GM18873 (cell line): ENCODE results near the gene SLC39A8.
"Not testable (repeated sequence)": the region's sequence is repeated elsewhere in the genome, so short reads cannot be mapped to it uniquely, and the experiment has no call there.

Experiments
- ATAC-seq: cut with Tn5 transposase; IDR thresholded peaks from one replicate; pipeline ENCODE4 v1.9.1; 2021; ENCODE audit warnings: mild to moderate bottlenecking, moderate library complexity, moderate number of reproducible peaks; ENCODE audit not compliant: unreplicated experiment, low FRiP score

The SLC39A8 gene

DNA sequence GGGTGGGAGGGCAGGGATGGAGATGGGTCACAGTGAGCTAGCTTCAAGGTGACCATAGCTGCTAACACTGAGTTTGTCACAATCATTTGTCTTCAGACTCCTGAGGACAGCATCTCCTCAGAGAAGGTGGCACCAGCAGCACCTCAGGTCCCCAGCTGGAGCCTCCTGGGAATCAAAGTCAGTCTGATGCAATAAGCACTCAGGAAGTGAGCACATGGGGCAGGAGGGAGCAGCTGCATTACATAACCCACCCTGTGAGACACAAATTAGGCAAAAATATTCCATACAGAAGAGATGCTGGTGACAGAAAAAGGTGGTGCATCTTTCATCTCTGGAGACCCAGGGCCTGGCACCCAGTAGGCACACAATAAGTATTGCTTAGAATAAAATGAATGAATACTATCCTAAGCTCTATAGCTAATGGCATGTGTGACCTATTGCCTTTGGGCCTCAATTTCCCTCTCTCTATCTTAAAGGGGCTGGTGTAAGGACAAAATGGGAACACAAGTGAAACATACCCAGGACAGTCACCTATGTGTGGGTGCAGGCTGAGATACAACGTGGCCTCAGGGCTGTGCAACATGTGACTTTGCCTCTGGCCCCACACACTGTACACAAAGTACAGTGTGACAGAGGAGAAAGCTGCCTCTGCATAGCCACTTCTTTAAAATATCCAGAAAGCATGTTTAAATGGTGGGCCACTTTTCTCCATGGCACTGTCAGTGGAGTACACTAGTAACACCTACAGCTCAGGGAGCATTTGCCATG, 37.1 kb downstream of the SLC39A8 start:
- ATAC-seq, result no peak

- no peak for ATAC-seq
These were observed 39.6 kb downstream of the SLC39A8 start for GRCh38 chr4:102305666-102306065.

GRCh38 chr4:102302762-102303161, 42.5 kb downstream of the SLC39A8 start:
- no peak for ATAC-seq

GRCh38 chr4:102301167-102301566, 44.1 kb downstream of the SLC39A8 start:
- ATAC-seq, result no peak

- peak; percentile 87 for ATAC-seq
These were observed 45.8 kb downstream of the SLC39A8 start for GRCh38 chr4:102299354-102300107.

DNA sequence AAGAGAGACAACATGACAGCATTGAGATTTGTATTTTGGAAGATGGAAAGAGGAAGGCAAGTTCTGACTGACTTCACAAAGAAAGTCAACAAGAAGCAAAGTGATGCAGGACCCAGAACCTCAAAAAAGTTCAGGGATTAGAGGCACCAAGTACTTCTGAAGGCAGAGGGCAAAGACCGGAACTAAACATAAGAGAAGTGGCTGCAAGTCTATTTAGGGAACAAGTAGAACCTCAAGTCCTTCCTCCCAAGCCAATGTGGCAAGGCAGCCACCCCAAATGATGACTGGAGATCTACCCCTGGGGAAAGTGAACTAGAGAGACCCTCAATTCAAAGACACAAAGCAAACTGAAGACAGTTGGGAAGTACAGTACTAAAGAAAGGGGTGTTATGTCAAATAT, 46.6 kb downstream of the SLC39A8 start:
- ATAC-seq, result no peak

- no peak for ATAC-seq
These were observed 50.0 kb downstream of the SLC39A8 start for GRCh38 chr4:102295153-102295862.

DNA sequence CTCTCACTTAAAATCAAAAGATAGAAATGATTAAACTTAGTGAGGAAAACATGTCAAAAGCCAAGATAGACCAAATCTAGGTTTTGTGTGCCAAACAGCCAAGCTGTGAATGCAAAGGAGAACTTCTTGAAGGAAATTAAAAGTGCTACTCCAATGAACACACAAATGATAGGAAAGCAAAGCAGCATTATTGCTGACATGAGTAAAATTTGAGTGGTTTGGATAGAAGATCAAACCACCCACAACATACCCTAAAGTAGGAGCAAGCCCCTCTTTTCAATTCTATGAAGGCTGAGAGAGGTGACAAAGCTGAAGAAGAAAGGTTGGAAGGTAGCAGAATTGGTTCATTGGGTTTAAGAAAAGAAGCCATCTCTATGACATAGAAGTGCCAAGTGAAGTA, 56.8 kb downstream of the SLC39A8 start:
- ATAC-seq, result no peak

GRCh38 chr4:102285831-102286230, 59.5 kb downstream of the SLC39A8 start:
- ATAC-seq, result no peak

DNA sequence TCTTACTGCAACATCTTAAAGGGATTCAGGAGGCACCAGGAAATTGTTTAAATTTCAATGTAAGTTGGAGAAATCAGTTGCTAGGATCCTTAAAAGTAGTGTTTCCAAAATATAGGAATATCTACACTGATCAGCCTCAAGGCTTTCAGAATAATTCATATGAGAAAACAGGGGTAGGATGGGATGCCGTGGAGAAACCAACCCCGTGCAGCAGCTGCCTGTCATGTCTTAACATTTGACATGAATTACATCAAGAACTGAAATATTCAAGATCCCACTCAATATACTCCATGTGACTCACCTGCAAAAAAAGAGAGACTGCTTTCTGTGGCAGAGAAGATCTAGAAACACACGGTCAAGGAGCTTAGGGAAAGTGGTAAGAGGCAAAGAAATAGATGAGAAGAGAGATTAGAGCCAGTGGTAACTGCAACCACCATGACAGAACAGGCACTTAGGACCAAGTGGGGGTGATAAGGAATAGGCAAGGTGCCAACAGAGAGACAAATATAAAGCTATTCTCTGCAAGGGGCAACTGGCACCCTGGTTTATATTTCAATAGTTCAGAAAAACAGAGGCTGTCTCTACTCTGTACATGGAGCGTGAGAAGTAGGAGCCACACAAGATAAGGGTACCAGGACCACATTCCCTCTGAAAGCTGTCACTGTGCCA, 64.0 kb downstream of the SLC39A8 start:
- ATAC-seq, result no peak

GRCh38 chr4:102273317-102273716, 72.0 kb downstream of the SLC39A8 start:
- not testable (repeated sequence) for ATAC-seq

DNA sequence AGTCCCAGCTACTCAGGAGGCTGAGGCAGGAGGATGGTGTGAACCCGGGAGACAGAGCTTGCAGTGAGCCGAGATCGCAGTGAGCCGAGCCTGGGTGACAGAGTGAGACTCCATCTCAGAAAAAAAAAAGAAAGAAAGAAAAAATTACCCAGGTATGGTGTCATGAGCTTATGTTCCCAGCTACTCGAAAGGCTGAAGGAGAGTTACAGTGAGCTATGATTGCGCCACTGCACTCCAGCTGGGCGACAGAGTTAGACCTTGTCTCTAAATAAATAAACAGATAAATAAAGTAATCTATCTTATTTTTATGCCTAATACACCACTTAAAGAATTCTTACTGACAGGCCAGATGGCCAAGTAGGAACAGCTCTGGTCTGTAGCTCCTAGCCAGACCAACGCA, 73.0 kb downstream of the SLC39A8 start:
- ATAC-seq, result no peak

- no peak for ATAC-seq
These were observed 76.9 kb downstream of the SLC39A8 start for GRCh38 chr4:102268355-102268754.

GRCh38 chr4:102263024-102263787, 82.1 kb downstream of the SLC39A8 start:
- peak; percentile 85 for ATAC-seq

DNA sequence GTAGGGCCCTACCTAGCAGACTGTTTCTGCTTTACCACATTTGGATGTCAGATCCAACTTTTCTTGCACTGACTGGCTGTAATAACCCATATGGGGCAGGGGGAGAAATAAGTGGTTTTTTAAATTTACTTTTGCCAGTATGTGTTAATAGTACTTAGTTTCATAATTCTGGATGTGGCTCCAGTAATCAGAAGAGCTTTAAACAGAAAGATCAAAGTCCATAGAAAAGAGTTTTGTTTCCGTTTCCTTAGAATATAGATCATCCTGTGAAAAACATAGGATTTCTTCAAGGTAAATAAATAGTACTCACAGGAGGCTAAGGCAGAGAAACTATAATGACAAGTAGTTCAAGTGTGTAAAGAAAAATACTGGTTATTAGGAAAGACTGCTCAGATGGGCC, 85.6 kb downstream of the SLC39A8 start:
- ATAC-seq, result no peak

DNA sequence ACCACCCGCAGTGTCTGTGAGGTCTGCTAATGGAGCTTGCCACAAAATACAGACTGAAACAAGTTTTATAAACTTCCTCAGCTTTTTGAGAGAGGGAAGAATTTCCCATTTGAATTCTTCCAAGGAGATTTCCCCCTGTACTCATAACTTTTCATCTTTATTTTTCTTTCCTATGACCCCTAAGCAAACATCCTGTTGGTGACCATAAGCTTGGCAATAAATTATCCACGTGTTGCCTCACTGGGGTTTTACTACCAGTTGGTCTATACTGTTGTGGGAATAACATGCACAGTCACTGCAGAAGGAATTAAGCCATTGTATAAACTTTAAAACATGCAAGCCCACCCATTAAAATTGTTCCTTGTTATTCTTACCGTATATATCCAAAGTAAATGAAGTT, 86.2 kb downstream of the SLC39A8 start:
- ATAC-seq, result no peak

DNA sequence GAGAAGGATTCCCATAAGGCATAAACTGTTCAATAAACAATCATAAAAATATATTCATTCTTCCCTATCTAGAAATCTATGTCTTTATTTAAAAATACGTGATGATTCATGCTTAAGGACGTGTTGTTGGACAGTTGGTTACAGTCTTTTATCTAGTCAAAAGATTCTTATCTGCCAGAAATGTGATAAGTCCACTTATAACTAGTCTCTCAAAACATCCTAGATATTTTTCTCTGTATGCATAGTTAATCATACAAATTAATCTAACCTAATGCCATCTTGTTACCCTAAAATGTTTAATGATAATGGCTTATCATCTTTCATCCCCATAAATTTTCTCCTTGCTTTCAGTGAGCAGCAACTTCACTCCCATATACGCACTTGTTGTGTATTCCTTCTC, 89.0 kb downstream of the SLC39A8 start:
- ATAC-seq, result no peak

DNA sequence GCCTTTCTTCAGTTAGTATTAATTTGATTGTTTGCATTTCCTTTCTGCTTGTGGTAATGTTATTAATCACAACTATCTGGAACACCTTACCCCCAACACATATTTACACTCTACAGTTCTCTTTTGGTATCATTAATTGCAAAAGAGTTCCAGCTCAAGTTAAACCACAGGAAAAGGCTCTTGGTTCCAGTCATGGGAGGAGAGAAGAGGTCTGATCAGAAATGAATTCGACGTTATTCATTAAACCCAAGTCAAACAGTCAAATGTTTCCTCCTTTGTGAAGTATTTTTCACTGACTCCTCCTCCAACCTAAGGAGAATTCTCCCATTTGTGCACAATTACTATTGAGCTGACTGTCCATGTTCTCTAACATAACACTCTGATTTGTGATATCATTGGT, 91.4 kb downstream of the SLC39A8 start:
- ATAC-seq, result no peak

GRCh38 chr4:102252171-102252570, 93.1 kb downstream of the SLC39A8 start:
- no peak for ATAC-seq

DNA sequence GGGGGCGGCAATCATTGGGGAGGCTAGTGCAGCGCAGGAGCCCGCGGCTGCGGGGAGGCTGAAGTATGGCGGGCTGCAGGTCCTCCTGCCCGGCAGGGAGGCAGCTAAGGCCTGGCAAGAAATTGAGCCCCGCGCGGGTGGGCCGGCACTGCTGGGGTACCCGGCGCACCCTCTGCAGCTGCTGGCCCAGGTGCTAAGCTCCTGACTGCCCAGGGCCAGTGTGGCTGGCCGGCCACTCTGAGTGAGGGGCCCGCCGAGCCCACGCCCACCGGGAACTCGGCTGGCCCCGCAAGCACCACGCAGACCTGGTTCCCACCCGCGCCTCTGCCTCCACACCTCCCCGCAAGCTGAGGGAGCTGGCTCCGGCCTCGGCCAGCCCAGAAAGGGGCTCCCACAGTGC, 94.9 kb downstream of the SLC39A8 start:
- no peak for ATAC-seq
